Measurements from ENCODE around the gene ZNF777.
"Not testable (repeated sequence)": the region's sequence is repeated elsewhere in the genome, so short reads cannot be mapped to it uniquely, and the experiment has no call there.

The ZNF777 gene

DNA sequence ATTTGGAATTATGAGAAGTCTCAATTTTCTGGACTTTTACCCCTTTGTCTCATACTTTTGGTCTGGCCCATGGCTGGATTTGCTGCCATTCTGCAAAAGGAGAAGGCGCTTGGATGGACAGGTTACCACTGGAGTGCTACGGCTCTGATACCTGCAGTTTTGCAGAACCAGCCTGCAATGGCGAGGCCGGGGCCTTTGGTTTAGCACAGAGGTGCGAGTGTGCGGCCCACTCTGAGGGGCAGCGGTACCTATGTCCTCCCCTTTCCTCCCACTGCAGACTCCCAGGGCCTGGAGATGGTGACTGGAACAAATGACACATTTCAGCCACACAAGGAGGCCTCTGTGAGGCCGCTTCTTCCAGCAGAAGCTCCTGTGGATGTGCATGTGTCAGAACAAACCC, 11.9 kb downstream of the ZNF777 start:
- DNase-seq = no peak

DNA sequence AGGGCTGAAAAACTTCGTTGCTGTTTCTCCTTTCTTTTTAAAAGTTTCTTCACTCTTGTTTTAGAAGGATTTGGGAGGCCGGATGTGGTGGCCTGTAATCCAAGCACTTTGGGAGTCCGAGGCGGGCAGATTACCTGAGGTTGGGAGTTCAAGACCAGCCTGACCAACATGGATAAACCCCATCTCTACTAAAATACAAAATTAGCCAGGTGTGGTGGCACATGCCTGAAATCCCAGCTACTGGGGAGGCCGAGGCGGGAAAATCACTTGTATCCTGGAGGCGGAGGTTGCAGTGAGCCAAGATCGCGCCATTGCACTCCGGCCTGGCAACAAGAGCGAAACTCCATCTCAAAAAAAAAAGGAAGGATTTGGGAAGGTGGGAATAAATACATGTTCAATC, 14.8 kb downstream of the ZNF777 start:
- DNase-seq = not testable (repeated sequence)

DNA sequence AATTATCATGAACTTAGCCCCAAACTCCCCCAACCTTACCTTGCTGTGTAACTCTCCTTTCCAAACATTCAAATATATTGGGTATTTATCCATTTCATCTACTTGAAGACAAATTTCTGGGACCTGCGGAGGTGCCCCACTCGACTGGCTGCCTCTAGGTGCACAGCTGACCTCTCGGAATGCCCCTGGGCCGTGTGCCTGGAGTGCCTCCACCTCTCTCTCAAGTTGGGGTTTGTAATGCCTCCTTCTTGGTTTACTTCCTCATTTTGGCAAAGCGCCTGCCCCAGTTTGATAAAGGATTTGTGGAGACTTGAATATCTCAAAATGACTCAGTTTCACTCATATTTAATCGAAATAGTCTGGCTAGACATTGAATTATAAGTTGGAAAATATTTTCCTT, 16.6 kb downstream of the ZNF777 start:
- DNase-seq = no peak

DNA sequence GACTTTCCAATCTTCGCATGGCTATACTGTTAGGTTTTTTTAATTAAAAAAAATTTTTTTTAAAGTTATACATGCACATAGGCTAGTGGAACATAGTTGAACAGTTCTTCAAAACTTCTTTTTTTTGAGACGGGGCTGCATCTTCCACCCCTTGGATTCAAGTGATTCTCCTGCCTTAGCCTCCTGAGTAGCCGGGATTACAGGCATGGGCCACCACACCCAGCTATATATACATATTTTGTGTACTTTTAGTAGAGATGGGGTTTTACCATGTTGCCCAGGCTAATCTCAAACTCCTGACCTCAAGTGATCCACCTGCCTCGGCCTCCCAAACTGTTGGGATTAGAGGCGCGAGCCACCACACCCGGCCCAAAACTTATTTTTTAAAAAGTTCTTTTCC, 17.3 kb downstream of the ZNF777 start:
- no peak for DNase-seq

DNA sequence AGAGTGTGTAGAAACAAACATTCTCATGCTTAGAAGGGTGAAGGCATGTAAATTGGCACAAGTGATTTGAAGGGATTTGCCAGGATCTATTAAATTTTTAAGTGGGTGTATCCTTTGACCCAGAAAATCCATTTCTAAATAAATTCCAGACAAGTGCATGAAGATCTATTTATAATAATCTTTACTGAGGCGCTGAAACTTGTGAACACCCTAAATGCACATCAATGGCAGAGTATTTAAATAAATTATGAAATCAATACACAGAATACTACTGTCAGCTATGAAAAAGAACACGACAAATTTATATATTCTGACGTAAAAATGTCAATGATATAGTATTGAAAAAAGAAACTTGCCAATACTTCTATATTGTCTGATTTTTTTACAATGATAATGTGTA, 17.9 kb downstream of the ZNF777 start:
- DNase-seq = no peak

DNA sequence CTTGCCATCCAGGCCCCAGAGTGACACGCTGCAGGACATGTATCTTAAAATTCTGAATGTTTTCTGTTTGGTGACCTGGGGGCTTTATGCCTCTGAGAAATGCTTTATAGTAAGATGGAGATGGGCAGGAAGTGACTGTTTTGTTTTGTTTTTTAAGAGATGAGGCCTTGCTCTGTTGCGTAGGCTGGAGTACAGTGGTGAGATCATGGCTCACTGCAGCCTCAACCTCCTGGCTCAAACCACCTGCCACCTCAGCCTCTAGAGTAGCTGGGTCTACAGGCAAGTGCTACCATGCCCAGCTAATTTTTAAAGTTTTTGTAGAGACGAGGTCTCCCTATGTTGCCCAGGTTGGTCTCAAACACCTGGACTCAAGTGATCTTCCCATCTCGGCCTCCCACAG, 20.6 kb downstream of the ZNF777 start:
- DNase-seq = no peak

DNA sequence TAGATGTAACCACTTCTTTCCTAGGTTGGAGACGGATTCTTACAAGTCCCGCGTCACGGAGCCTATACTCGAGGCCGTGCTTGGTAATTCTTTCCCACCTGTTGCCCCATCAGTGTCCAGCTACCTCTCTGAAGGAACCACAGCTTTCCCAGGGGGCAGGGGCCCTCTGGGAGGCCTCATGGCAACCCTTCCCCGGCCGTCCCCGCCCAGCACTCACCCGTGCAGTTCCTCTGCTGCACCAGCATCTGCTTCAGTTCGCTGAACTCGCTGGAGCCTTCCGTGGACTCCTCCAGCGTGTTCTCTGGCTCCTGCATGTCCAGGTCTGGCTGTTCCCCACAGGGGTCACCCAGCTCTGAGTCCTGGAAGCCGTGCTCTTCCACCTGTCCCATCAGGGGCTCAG, 24.5 kb downstream of the ZNF777 start:
- no peak for DNase-seq

DNA sequence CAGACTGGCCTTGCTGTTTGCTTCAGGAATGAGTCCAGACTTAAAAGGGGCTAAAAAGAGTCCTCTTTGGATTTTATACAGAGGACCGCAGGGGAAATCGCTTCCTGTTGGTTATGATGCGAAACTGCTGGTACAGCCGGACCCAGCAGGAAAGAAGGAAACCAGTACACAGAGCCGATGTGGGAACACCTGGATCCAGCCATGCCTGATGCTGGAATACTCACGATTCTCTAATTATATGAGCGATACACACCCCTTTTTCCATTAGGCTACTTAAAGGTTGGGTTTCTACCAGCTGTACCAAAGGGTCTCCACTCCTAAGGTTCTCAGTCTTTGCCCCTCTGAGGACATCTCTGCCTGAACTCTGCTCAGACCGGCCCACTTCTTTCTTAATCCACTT, 27.7 kb downstream of the ZNF777 start:
- DNase-seq = no peak

DNA sequence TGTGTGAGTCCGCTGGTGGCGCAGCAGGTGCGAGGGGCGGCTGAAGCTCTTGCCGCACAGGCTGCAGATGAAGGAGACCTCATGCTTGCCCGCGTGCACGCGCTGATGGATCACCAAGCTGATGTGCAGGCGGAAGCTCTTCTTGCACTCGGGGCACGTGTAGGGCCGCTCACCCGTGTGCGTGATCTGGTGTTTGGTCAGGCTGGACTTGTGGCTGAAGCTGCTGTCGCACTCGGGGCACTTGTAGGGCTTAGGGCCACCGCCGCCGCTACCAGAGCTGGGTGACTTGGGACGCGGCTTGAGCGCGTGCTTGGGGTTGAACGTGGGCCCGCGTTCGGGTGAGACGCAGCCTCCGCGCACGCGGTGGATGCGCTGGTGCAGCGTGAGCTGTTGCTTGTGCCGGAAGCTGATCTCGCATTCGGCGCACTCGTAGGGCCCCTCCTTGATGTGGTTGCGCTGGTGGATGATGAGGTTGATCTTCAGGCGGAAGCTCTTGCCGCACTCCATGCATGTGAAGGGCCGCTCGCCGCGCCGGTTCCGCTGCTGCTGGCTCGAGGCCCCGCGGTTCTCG, 28.7 kb downstream of the ZNF777 start:
- no peak for DNase-seq

DNA sequence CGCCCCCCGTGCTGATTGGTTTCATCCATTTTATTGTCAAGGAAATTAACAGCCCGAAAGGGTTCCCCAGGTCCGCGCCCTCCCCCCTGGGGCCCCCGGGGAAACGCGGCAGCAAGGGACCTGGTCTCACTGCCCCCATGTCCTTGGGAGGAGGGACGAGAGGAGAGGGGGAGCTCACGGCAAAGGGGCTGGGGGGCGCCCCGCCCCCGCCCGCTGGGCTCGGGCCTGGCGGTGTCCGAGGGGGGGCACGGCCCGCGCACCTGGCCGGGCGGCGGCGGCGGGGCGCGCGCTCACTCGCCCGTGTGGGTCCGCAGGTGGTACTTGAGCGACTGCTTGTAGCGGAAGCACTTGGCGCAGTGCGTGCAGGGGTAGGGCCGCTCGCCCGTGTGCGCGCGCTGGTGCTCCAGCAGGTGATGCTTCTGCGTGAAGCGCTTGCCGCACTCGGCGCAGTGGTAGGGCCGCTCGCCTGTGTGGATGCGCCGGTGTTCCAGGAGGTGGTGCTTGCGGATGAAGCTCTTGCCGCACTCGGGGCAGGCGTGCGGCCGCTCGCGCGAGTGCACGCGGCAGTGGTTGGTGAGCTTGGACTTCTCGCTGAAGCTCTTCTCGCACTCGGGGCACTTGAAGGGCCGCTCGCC, 29.3 kb downstream of the ZNF777 start:
- no peak for DNase-seq

DNA sequence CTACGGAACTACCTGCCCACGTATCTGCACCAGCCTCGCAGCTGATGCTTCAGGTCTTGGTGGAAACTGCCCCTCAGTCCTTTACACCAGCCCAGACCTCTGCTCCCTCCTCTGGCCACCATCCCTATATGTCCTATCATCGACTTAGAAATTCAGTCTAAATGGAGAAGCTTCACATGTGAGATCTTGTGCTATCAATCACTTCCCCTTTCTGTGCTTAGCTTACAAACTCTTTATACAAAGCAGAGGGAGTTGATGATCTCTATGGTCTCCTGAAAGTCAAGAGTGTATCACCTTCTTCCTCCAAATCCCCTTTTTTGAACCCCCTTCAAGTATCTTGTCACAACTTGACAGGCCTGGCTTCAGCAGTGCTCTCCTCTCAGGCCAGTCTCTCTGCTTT, 30.7 kb downstream of the ZNF777 start:
- no peak for DNase-seq

DNA sequence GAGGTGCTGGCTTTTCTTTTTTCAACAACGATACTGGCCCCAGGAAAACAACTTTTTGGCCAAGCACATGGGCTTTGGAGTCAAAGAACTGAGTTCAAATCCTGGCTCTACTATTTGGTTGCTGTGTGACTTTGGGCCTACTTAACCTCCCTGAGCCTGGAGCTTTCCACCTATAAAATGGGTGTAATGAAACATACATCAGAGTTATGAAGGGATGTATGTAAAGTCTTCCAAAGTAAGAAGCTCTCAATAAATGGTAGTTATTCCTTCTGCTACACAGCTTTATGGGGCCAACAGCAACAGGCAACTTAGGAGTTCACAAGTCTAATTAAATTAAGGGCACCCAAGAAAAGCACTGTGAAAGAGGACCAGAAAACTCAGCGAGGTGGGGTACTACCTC, 33.0 kb downstream of the ZNF777 start:
- DNase-seq = no peak

DNA sequence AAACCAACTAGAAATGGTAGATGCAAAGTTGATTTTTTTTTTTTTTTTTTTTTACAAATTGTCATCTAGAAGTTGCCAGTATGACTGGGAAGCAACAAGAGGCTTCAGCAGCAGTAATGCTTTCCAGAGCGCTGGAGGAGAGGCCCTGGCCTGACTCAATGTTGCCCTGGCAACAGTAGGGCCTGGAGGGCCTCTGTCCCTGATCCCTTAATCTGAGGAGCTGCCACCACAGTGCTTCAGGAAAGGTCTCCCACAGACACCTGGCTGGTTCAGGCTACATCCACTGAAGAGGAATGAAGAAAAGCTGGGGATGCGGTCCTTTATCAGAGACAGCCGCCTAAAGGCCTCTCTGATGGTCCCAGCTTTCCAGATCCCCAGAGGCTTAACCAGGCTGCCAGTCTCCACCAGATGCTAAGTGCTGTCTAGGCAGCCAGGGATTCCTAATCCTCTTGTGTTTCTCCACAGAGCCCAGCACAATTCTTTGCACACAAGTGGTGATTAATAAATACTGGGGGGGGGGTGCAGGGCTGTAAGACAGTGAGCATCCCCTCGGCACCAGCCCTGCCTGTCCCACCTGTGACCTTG, 33.7 kb downstream of the ZNF777 start:
- no peak for DNase-seq

DNA sequence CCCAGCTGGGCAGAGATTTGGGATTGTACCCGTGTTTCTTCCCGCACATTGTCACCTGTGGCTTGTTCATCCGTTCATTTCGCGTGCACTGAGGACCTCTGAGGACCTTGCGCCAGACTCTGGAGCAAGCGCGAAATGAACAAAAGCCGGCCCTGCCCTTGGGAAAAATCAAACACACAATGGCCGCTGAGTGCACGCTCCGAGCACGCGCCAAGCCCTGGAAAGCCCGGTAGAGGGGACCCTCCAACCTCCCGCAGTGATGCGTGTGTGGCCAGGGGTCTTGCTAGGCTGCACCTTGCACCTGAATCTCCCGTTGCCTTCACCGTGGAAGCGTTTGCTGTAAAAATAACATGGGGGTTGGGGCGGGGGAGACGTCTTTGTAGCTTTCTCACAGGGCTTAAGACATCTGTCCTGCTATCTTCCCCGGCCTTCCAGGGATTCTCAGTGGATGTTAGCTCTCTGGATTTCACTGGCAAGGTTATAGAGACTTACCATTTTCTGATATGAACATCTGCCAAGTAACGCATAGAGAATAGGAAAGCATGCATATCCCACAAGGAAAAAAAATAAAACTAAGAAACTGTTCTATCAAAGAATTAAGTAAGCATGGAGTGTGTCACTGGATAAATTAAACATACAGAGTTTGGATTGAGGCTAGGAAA, 37.3 kb downstream of the ZNF777 start:
- no peak for DNase-seq

DNA sequence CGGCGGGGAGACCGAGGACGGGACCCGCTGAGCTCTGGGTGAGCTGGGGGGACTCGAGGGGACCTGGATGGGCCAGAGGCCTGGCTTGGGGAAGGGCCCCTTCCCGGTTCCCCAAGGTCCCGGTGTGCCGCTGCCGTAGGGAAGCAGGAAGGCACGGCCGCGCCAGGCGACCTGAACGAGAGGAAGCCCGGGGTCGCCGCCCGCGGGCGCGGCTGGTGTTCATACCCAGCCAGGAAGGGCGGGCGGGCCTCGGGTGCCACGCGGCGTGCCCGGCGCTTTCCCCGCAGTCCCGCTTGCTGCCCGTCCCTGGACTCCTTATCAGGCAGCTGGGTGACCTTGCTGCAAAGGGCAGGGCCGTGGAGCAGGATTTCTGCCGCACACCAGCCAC, 38.0 kb downstream of the ZNF777 start:
- DNase-seq = no peak

DNA sequence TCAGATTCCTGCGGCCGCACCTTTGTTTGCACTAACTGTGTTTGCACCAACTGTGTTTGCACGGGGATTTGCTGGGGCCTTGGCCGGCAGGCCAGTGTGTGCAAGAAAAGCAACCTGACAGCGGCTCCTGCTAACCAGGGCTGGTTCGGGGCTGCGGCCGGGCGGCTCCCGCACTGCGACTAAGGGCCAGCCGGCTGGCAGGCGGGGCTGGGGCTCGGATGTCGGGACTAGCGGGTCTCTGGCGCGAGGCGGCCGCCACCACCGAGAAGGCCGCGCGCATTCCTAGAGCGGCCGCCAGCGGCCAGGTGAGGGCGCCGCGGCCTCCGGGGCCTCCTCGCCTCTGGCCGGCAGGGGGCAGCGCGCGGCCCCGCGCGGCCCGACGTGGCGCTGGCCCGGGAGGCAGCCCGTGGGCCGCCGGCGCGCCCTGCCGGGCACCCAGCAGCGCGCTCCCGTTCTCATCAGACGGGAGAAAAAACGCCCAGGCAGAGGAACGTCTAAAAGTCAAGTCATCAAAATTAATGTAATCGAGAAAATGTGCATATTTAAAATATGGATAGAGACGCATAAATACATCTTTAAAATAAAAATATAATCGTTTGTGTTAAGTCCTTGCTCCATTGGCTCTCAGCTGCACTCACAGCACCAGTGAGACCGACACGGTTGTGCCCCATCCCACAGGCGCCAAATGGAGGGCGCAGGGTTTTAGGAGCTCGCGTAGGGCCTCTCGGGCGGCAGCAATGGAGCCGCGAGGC, 38.5 kb downstream of the ZNF777 start:
- peak; percentile 63 for DNase-seq

DNA sequence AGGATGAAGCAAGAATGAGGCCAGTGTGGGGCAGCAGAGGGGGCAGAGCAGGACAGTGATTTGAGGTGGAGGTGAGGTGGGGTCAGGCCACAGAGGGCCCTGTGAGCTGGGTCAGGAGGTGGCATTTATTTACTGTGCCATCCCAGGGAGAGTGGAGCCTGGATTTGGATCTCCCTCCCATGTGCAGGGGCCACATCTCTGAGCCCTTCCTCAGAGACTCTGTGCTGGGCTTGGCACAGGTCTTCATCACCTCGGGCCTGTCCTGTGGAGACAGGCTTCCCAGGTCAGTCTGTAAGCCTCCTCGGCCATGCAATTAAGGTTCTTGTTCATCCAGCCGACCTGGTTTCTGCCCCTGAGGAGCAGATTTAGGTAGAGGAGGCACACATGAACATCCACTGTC, 40.9 kb downstream of the ZNF777 start:
- no peak for DNase-seq

DNA sequence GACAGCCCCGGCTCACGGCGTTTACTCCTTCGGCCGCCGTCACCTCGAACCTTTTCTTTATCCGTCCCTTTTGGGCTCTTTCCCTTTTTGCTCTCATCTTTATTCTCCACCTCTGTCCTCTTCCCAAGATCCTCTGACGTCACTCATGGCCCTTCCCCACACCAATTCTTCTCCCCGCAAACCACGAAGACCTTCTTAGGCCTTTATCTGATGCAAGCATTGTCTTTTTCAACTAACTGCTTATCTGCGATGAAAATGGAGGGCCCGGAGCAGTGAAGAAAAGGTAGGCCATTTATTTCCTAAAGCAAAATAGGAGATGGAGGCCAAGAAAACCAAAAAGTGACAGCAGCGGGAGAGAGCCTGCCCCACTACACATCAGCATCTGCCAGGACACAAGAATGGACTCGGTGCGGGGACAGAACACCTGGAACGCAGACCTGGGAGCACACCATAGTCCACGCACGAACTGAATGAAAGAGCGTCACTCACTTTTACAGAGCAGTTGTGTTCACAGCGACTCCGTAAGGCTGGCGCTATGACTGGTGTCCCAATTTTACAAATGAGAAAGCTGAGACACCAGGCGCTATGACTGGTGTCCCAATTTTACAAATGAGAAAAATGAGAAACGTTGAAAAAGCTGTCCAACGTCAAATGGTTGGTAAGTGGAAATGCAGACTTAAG, 45.3 kb downstream of the ZNF777 start:
- no peak for DNase-seq

DNA sequence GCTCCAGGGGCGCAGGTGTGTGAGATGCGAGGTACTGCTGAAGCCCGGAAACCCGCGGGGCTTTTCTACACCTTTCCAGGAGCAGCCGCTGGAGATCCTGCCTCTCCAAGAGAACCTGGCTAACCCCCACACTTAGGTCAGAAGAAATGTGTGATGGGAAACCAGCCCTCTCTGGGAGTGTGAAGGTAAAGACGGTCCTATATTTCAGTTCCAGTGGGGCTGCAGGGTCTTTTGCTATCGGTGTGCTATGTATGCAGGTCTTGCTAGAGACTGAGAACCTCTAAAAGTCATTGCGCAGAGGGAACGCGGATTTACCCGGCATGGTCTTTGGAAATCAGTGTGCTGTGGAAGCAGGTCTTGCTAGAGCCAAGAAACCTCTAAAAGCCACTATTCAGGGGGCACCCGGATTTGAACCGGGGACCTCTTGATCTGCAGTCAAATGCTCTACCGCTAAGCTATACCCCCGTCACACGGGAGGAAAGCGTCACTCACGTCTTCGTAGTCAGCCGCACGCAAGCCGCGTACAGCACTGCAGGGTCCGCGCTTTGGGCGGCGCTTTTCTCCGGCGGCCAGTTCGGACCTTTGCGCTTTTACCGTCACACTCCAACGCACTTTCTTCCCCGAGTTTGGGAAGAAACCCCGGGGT, 46.0 kb downstream of the ZNF777 start:
- DNase-seq = no peak

DNA sequence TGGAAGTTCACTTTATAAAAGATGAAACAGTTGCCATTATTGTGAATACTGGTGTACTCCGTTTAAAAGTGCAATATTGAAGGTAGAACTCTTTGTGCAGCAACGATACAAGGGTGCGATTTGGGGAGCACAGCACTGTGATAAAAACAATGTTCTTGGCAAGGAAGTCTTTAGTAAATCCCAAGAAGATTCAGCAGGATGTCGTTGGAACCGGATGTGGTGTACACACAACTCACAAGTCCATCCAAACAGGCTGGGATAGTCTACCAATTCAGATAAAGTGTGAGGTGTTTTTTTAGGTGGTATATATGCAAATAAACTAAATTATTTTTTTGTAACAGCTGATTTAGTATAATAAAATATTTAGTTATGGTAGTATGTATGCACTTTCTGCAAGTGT, 46.7 kb downstream of the ZNF777 start:
- no peak for DNase-seq

DNA sequence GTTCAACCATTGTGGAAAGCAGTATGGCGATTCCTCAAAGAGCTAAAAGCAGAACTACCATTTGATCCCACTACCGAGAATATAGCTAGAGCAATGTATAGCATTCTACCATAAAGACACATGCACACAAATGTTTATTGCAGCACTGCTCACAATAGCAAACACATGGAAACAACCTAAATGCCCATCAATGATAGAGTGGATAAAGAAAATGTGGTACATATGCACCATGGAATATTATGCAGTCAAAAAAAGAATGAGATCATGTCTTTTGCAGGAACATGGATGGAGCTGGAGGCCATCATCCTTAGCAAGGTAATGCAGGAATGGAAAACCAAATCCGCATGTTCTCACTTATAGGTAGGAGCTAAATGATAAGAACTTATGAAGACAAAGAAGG, 47.8 kb downstream of the ZNF777 start:
- not testable (repeated sequence) for DNase-seq

DNA sequence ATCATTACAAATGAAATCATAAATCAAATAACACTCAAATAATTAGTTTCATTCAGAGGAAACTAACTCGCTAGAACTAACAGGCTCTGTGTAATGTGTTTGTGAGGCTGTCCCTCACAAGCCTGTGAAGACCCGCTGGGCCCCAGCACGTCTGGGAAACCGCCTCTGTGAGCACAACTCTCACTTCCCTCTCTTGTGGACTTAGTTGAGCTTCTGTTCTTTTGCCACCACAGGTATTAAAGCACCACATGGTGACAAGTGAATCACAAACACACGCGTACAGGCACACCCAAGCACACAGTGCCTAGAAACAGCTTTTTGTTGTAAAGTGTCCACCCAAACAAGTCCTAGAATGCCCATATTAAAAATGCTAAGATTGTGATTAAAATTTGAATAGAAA, 51.0 kb downstream of the ZNF777 start:
- DNase-seq = no peak

DNA sequence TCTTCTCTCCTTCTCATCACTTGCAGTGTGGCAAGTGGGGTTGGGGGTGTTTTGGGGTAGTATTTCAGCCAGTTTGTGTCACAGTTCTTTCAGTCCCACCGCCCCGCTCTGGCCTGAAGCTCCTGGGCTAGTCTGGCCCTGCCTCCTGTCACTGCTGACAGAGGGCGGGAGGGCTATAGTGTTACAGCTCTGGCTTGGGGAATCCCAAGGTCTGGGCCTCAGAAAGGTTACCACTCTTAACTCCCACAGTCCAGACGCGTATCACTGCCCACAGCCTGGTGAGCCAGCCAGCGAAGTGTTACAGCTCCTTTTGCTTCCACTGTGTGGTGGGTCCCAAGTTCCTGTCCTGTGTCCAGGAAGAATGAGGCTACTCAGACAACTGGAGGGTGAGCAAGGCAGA, 56.0 kb downstream of the ZNF777 start:
- no peak for DNase-seq

Measured in NCI-H2029 treated with DMSO at 0.1 percent for 48 hours (cell line).